Right ventricle myocardium superior (tissue), 1 donor: ENCODE results near the gene RABAC1. TPM values are rescaled to one million over a fixed set of nuclear protein-coding genes. Genes with fewer than 3 reads are reported as not detected.

Experiments used
- ATAC-seq: fragments of 200-7000 bp; cut with Tn5 transposase; one replicate; pipeline ENCODE4 v1.9.1; 2020; ENCODE audit warnings: mild to moderate bottlenecking; ENCODE audit not compliant: poor library complexity
- DNase-seq: peaks from one replicate; pipeline ENCODE4 v3.0.0-alpha.2; 2020
- intact Hi-C: fragments of 100-400 bp; cut with DNase I; formaldehyde crosslinking; loops from one replicate; pipeline ENCODE4 v1.11.2; 2022
- total RNA-seq: library from RNA; stranded (reverse); fragmentation: NEBNext Ultra II Directional; extraction: Animal tissue kit (Norgen Biotek cat#: 25700); gene quantifications from one replicate; pipeline ENCODE4 v1.2.1, GENCODE V29; 2021
- donor health status: DM: no; HTN: yes; CAD: no; lungs with severe emphysema.

RABAC1 gene
- total RNA-seq, 1 donor from 2014 or later = 62.1 TPM

- no peak for DNase-seq
- intact Hi-C loops = no loop called here
- ATAC-seq = no peak
Observed at GRCh38 chr19:41911889-41912731, 47.0 kb downstream of the RABAC1 start.

- intact Hi-C loops = no loop called here
- ATAC-seq (no peak), DNase-seq (no peak)
Observed at GRCh38 chr19:41910992-41911888, 47.9 kb downstream of the RABAC1 start.

GRCh38 chr19:41910240-41910991 lies 48.7 kb downstream of the RABAC1 start:
- ATAC-seq (no peak), DNase-seq (no peak)

GRCh38 chr19:41909706-41910105 lies 49.4 kb downstream of the RABAC1 start:
- intact Hi-C loops = no loop called here
- ATAC-seq = no peak
- no peak for DNase-seq

More at GRCh38 chr19:41910240-41910991, 48.7 kb downstream of the RABAC1 start:
- intact Hi-C loops = no loop called here

- ATAC-seq (no peak), DNase-seq (no peak)
- intact Hi-C loops = no loop called here
Observed at GRCh38 chr19:41908724-41909464, 50.2 kb downstream of the RABAC1 start.

GRCh38 chr19:41907994-41908615 lies 51.0 kb downstream of the RABAC1 start:
- DNase-seq = no peak
- no peak for ATAC-seq
- intact Hi-C loops = no loop called here

- intact Hi-C loops = no loop called here
- ATAC-seq (no peak), DNase-seq (no peak)
Observed at GRCh38 chr19:41906916-41907680, 52.0 kb downstream of the RABAC1 start.

Other genes with a start within 250 kb of the RABAC1 start
- gene CEACAM6, start 203.8 kb downstream of the RABAC1 start, total RNA-seq = not detected
- not detected for gene CEACAM3, start 162.7 kb downstream of the RABAC1 start, total RNA-seq
- not detected for gene LYPD4, start 114.6 kb downstream of the RABAC1 start, total RNA-seq
- not detected for gene DMRTC2, start 114.3 kb downstream of the RABAC1 start, total RNA-seq
- gene RPS19, start 99.1 kb downstream of the RABAC1 start, total RNA-seq = 586 TPM
- not detected for gene CD79A, start 82.0 kb downstream of the RABAC1 start, total RNA-seq
- gene ARHGEF1, start 76.1 kb downstream of the RABAC1 start, total RNA-seq = 30.1 TPM
- not detected for gene ERFL, start 30.9 kb downstream of the RABAC1 start, total RNA-seq
- 388 TPM for gene ATP1A3, start 34.9 kb upstream of the RABAC1 start, total RNA-seq
- gene GRIK5, start 110.9 kb upstream of the RABAC1 start, total RNA-seq = 4.0 TPM
- gene ZNF574, start 116.8 kb upstream of the RABAC1 start, total RNA-seq = 8.4 TPM
- 0.91 TPM for gene POU2F2, start 173.1 kb upstream of the RABAC1 start, total RNA-seq